GM12878 (cell line): ENCODE measurements around the gene PSMA8. TPM values are rescaled to one million over a fixed set of nuclear protein-coding genes. Genes with fewer than 3 reads are reported as not detected.

ENCODE experiments used
- BMI1 ChIP-seq: fragments of 450-650 bp; IDR thresholded peaks from 2 replicates; pipeline ENCODE4 v1.6.1; 2016; ENCODE audit warnings: mild to moderate bottlenecking, moderate library complexity, borderline replicate concordance
- CEBPB ChIP-seq, 2 experiments: fragments of 150-350 bp in 1 of 2; IDR thresholded peaks; 2 replicates each; pipeline ENCODE4 v1.6.1; 2012 to 2014; ENCODE audit warnings: low read depth in 2 of 2, low read length in 2 of 2, borderline replicate concordance in 1 of 2, inconsistent platforms in 1 of 2
- E2F8 ChIP-seq: fragments of 450-650 bp; IDR thresholded peaks from 2 replicates; pipeline ENCODE4 v1.6.1; 2018; ENCODE audit warnings: mild to moderate bottlenecking, low read depth, moderate library complexity; ENCODE audit not compliant: partially characterized antibody
- E4F1 ChIP-seq: fragments of 450-650 bp; IDR thresholded peaks from 2 replicates; pipeline ENCODE4 v1.6.1; 2018; ENCODE audit warnings: borderline replicate concordance, mild to moderate bottlenecking; ENCODE audit not compliant: partially characterized antibody
- ELK1 ChIP-seq: IDR thresholded peaks from 2 replicates; pipeline ENCODE4 v1.6.1; 2012; ENCODE audit warnings: low read depth, low read length, improper control_type of control experiment
- EZH2 ChIP-seq: IDR thresholded peaks from 2 replicates; pipeline ENCODE4 v1.6.1; 2012; ENCODE audit warnings: low read depth, mild to moderate bottlenecking, control low read depth, inconsistent platforms, low read length, borderline replicate concordance; ENCODE audit not compliant: control insufficient read depth
- FOXK2 ChIP-seq: fragments of 450-650 bp; IDR thresholded peaks from 2 replicates; pipeline ENCODE4 v1.6.1; 2017; ENCODE audit warnings: mild to moderate bottlenecking, moderate library complexity
- HSF1 ChIP-seq: fragments of 150-350 bp; IDR thresholded peaks from 2 replicates; pipeline ENCODE4 v1.6.1; 2014; ENCODE audit warnings: mild to moderate bottlenecking, low read depth, low read length
- IRF3 ChIP-seq: fragments of 450-650 bp; IDR thresholded peaks from 2 replicates; pipeline ENCODE4 v1.6.1; 2014; ENCODE audit warnings: mild to moderate bottlenecking
- JUNB ChIP-seq: IDR thresholded peaks from 2 replicates; pipeline ENCODE4 v1.6.1; 2016; ENCODE audit warnings: antibody characterized with exemption, mild to moderate bottlenecking
- NFYA ChIP-seq: IDR thresholded peaks from 2 replicates; pipeline ENCODE4 v1.6.1; 2011; ENCODE audit warnings: low read depth, mild to moderate bottlenecking, low read length, improper control_type of control experiment, borderline replicate concordance
- NR2F1 ChIP-seq: fragments of 450-650 bp; conservative IDR thresholded peaks from 2 replicates; pipeline ENCODE4 v1.6.1; 2017; ENCODE audit warnings: mild to moderate bottlenecking
- POLR2A ChIP-seq: IDR thresholded peaks from 2 replicates; pipeline ENCODE4 v1.6.1; 2011; ENCODE audit warnings: low read depth, mild to moderate bottlenecking, low read length
- SMAD5 ChIP-seq: IDR thresholded peaks from 2 replicates; pipeline ENCODE4 v1.6.1; 2016; ENCODE audit warnings: antibody characterized with exemption, low read depth
- SREBF2 ChIP-seq: IDR thresholded peaks from 2 replicates; pipeline ENCODE4 v1.6.1; 2012; ENCODE audit warnings: mild to moderate bottlenecking, low read length
- SUZ12 ChIP-seq: fragments of 200-600 bp; sonication (generic); IDR thresholded peaks from one replicate; pipeline ENCODE4 v1.6.1; 2018; ENCODE audit warnings: antibody characterized with exemption, mild to moderate bottlenecking; ENCODE audit not compliant: unreplicated experiment
- ZBTB11 ChIP-seq: fragments of 450-650 bp; formaldehyde crosslinking; IDR thresholded peaks from 2 replicates; pipeline ENCODE4 v1.5.0; 2022; ENCODE audit warnings: mild to moderate bottlenecking, missing genetic modification characterization
- polyA plus RNA-seq, 11 experiments: library from polyadenylated mRNA; depleted of rRNA in 4 of 11; unstranded in 6 of 11; stranded (reverse) in 5 of 11; fragments of >200 nt; fragmentation: Nextera tagmentation in 4 of 11; fragmentation: Illumina TruSeq in 1 of 11; extraction: Ambion mirVana in 4 of 11; extraction: Trizol in 1 of 11; gene quantifications; 1 replicate in 1 of 11; 2 replicates in 10 of 11; pipeline versions ENCODE4 v1.2.1 to v1.2.3, GENCODE V29; 2011 to 2016; ENCODE audit warnings: inconsistent platforms in 2 of 11, missing spikeins in 2 of 11, low read depth in 1 of 11
- total RNA-seq, 4 experiments: library from RNA; depleted of rRNA in 3 of 4; stranded (reverse); fragments of >200 nt in 3 of 4; fragmentation: Illumina TruSeq in 1 of 4; extraction: Trizol in 1 of 4; gene quantifications; 2 replicates each; pipeline versions ENCODE4 v1.2.1 to v1.2.3, GENCODE V29; 2013 to 2021

PSMA8 gene
- total and polyA plus RNA-seq, 10 of the 15 experiments (the other 5 are each of a cell fraction or from before 2014, with no cell fraction given): 0.07 to 0.15 (median 0.09) TPM; not detected in 6

GRCh38 chr18:26215247-26215970, 81.7 kb downstream of the PSMA8 start (continued):
- TF ChIP-seq ZBTB11 (CRISPR knock-in tag) (no peak), SUZ12 (no peak), BMI1 (no peak), CEBPB (IDR thresholded peaks at IDR 0.05; ENCODE audit: borderline replicate concordance in 1 of 2, low read depth in 2 of 2, low read length in 2 of 2) (no peak), JUNB (no peak), HSF1 (no peak), E2F8 (no peak), EZH2 (no peak), SMAD5 (no peak), SREBF2 (no peak), IRF3 (no peak), ELK1 (no peak), NFYA (no peak), POLR2A (no peak; the same call in 1 of the 2 replicates), E4F1 (no peak), NR2F1 (no peak), FOXK2 (no peak)
